Endothelial cell of umbilical vein (primary cell): ENCODE data around the gene GPR150. TPM values are rescaled to one million over a fixed set of nuclear protein-coding genes. Genes with fewer than 3 reads are reported as not detected.

Experiments used
- BruUV-seq: library from RNA; stranded (reverse); fragments of 400-500 nt; replicated peaks from 2 replicates; lab custom pipeline; 2021; lab: Mats Ljungman, UMichigan
- CTCF ChIA-PET: fragments of 300-600, 350-600 bp; sonication (Branson Sonifier 250); formaldehyde crosslinking; loops from one replicate; lab custom pipeline; 2021; ENCODE audit warnings: antibody characterized with exemption, inconsistent platforms; lab: Charles Lee
- POLR2A ChIA-PET: fragments of 300-600, 350-600 bp; sonication (Branson Sonifier 250); formaldehyde crosslinking; loops from one replicate; lab custom pipeline; 2021; ENCODE audit warnings: antibody characterized with exemption, inconsistent platforms; lab: Charles Lee
- DNase-seq: peaks from one replicate; pipeline ENCODE4 v3.0.0-alpha.2; 2011; ENCODE audit warnings: low read depth, low spot score
- FAIRE-seq: peaks from 2 replicates; lab custom pipeline; 2011; peaks lifted over from hg19 to GRCh38; lab: Jason Lieb, UNC
- H2AFZ ChIP-seq: 2 replicates; pipeline ENCODE4 v1.6.0; 2012; ENCODE audit warnings: low read depth, low read length, control low read depth, inconsistent platforms
- H3K27ac ChIP-seq: 2 replicates; pipeline ENCODE4 v1.5.1; 2011; ENCODE audit warnings: low read depth, mild to moderate bottlenecking, control low read depth, low read length, moderate library complexity; ENCODE audit not compliant: insufficient read depth
- H3K27me3 ChIP-seq, 2 experiments: 2 replicates each; pipeline versions ENCODE4 v1.6.0 to v1.6.1; 2011; ENCODE audit warnings: low read length in 2 of 2, mixed read lengths in 1 of 2; ENCODE audit not compliant: control insufficient read depth in 2 of 2, insufficient read depth in 2 of 2
- H3K36me3 ChIP-seq, 2 experiments: 2 replicates in 1 of 2; 3 replicates in 1 of 2; pipeline ENCODE4 v1.5.1; 2011; ENCODE audit warnings: low read length in 2 of 2, mild to moderate bottlenecking in 1 of 2, moderate library complexity in 1 of 2; ENCODE audit not compliant: control insufficient read depth in 2 of 2, insufficient read depth in 2 of 2; ENCODE audit errors: extremely low read depth in 1 of 2
- H3K4me1 ChIP-seq: 3 replicates; pipeline ENCODE4 v1.5.1; 2011; ENCODE audit warnings: mild to moderate bottlenecking, low read length; ENCODE audit not compliant: control insufficient read depth, insufficient read depth; ENCODE audit errors: extremely low read depth
- H3K4me2 ChIP-seq: 2 replicates; pipeline ENCODE4 v1.6.1; 2011; ENCODE audit warnings: low read length, control low read depth, mixed read lengths; ENCODE audit not compliant: insufficient read depth
- H3K4me3 ChIP-seq, 3 experiments: fragments of 200-600 bp in 1 of 3; sonication (generic), shearing (Covaris generic) in 1 of 3; replicated peaks in 1 of 3; 2 replicates each; pipeline ENCODE4 v1.5.1; 2011 to 2016; ENCODE audit warnings: control low read depth in 3 of 3, low read length in 3 of 3, mild to moderate bottlenecking in 2 of 3, inconsistent platforms in 1 of 3, low read depth in 1 of 3, moderate library complexity in 1 of 3; ENCODE audit not compliant: insufficient read depth in 1 of 3
- H3K79me2 ChIP-seq: 2 replicates; pipeline ENCODE4 v1.6.0; 2012; ENCODE audit warnings: low read length, inconsistent platforms; ENCODE audit not compliant: control insufficient read depth, insufficient read depth
- H3K9ac ChIP-seq: replicated peaks from 2 replicates; pipeline ENCODE3; 2011; ENCODE audit warnings: low read length, control low read depth; ENCODE audit not compliant: insufficient read depth; ENCODE audit errors: extremely low read depth
- H3K9me1 ChIP-seq: replicated peaks from 3 replicates; pipeline ENCODE4 v1.6.0; 2011; ENCODE audit warnings: mild to moderate bottlenecking, low read length; ENCODE audit not compliant: control insufficient read depth, insufficient read depth; ENCODE audit errors: extremely low read depth
- H3K9me3 ChIP-seq: replicated peaks from 2 replicates; pipeline ENCODE4 v1.5.1; 2012; ENCODE audit warnings: low read length, inconsistent platforms; ENCODE audit not compliant: control insufficient read depth, insufficient read depth
- H4K20me1 ChIP-seq: replicated peaks from 2 replicates; pipeline ENCODE3; 2011; ENCODE audit warnings: mild to moderate bottlenecking, low read length; ENCODE audit not compliant: control insufficient read depth, insufficient read depth; ENCODE audit errors: extremely low read depth
- EZH2 ChIP-seq: IDR thresholded peaks from 2 replicates; pipeline ENCODE4 v1.6.1; 2012; ENCODE audit warnings: borderline replicate concordance, low read depth, mild to moderate bottlenecking, moderate library complexity, low read length, inconsistent platforms; ENCODE audit not compliant: severe bottlenecking
- FOS ChIP-seq: IDR thresholded peaks from 2 replicates; pipeline ENCODE4 v1.6.1; 2011; ENCODE audit warnings: mild to moderate bottlenecking, low read length, moderate library complexity, borderline replicate concordance; ENCODE audit not compliant: insufficient read depth
- GATA2 ChIP-seq: IDR thresholded peaks from 2 replicates; pipeline ENCODE4 v1.7.0; 2011; ENCODE audit warnings: low read depth, mild to moderate bottlenecking, moderate library complexity, mixed read lengths, low read length; ENCODE audit not compliant: insufficient read length, insufficient read depth
- JUN ChIP-seq: IDR thresholded peaks from 2 replicates; pipeline ENCODE4 v1.6.1; 2011; ENCODE audit warnings: borderline replicate concordance, low read depth; ENCODE audit not compliant: insufficient read length, insufficient read depth
- MYC ChIP-seq: IDR thresholded peaks from one replicate; pipeline ENCODE4 v1.6.1; 2011; ENCODE audit warnings: mild to moderate bottlenecking, low read depth, low read length
- POLR2A ChIP-seq: IDR thresholded peaks from 2 replicates; pipeline ENCODE4 v1.6.1; 2012; ENCODE audit warnings: low read depth, mild to moderate bottlenecking, control low read depth, low read length
- POLR2AphosphoS5 ChIP-seq: IDR thresholded peaks from 2 replicates; pipeline ENCODE4 v1.6.1; 2012; ENCODE audit warnings: low read depth, mild to moderate bottlenecking, control low read depth, low read length, moderate library complexity; ENCODE audit not compliant: insufficient read depth
- dilution Hi-C: fragments of 300-500 bp; cut with MboI; formaldehyde crosslinking; loops from one replicate; pipeline ENCODE4 v1.15.0; 2019; ENCODE audit warnings: low sequenced_read_pairs; ENCODE audit not compliant: extremely low pct_ligation_motif_present
- intact Hi-C: fragments of 100-400 bp; cut with micrococcal nuclease; formaldehyde crosslinking; loops from one replicate; pipeline ENCODE4 v1.10.0; 2022
- polyA plus RNA-seq, 4 experiments: library from polyadenylated mRNA; depleted of rRNA in 3 of 4; stranded (reverse) in 3 of 4; unstranded in 1 of 4; fragments of >200 nt; gene quantifications; 2 replicates each; pipeline versions ENCODE4 v1.2.1 to v1.2.3, GENCODE V29; 2011 to 2012; ENCODE audit warnings: missing spikeins in 1 of 4
- total RNA-seq: library from RNA; stranded (reverse); gene quantifications from 2 replicates; pipeline ENCODE4 v1.2.3, GENCODE V29; 2021
- TF ChIP-seq, protein P1 (sequence below): IDR thresholded peaks from 2 replicates; pipeline ENCODE4 v1.6.1; 2011; ENCODE audit not compliant: insufficient read depth, insufficient read length
- TF ChIP-seq, protein P2 (sequence below), 2 donors: IDR thresholded peaks; 1 replicate in 1 of 2; 2 replicates in 1 of 2; pipeline ENCODE4 v1.5.1; 2011; ENCODE audit warnings: low read length in 2 of 2, mild to moderate bottlenecking in 2 of 2, moderate library complexity in 2 of 2, control low read depth in 1 of 2, inconsistent platforms in 1 of 2, low read depth in 1 of 2; ENCODE audit not compliant: insufficient read depth in 1 of 2; ENCODE audit errors: extremely low read depth in 1 of 2

GPR150 gene
- total and polyA plus RNA-seq, 2 donors (not counting 3 experiments of a cell fraction or from before 2014, with no cell fraction given), result 0.28 to 0.31 TPM

DNA sequence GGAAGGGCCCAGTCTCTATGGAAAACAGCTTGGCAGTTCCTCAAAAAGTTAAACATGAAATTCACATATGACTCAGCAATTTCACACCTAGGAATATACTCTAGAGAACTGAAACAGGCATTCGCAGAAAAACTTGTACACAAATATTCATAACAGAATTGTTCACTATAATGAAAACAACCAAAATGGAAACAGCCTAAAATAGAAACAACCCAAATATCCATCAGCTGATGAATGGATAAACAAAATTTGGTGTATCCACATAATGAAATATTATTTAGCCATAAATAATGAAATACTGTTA is 4.8 kb upstream of the GPR150 start:
- BruUV-seq, result no TSS peak
- TF ChIP-seq JUN (no peak), GATA2 (no peak), POLR2AphosphoS5 (no peak), FOS (no peak), POLR2A (no peak), EZH2 (no peak)
- TF ChIP-seq, protein P1, sequence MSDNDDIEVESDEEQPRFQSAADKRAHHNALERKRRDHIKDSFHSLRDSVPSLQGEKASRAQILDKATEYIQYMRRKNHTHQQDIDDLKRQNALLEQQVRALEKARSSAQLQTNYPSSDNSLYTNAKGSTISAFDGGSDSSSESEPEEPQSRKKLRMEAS, result no peak

DNA sequence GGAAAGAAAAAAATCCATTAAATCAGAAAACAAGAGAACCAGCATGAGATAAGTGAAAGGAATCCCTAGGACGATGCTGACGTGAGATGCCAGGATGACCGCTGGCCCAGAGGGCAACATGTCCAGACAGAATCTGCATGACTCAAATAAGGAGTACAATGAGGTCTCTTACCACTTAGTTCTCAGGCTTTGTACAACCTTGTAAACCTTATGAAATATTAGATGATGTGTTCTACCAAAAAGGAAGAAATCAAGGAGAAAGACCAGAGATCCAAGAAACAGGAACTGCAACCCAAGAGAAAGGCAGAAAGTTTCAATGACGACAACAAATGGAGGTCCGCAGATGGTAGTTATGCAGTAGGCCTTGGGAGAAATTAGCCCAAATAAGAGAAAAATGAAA is 2.8 kb upstream of the GPR150 start:
- Histone ChIP-seq H3K9ac (no peak overlapping the region), H3K79me2 (no peaks in the 10 kb centered on the region), H3K9me1 (no peaks in the 10 kb centered on the region), H2AFZ (peak overlapping the region; percentile 56), H3K4me2 (no peak overlapping the region), H3K36me3 (no peaks in the 10 kb centered on the region), H3K9me3 (no peaks in the 10 kb centered on the region), H3K4me1 (peaks cover 23% of the 10 kb centered on the region), H3K4me3 (no peak overlapping the region), H3K27me3 (no peaks in the 10 kb centered on the region), H3K27ac (peak overlapping the region; percentile 12), H4K20me1 (no peaks in the 10 kb centered on the region)
- FAIRE-seq (no peak), DNase-seq (peak; percentile 6)
- CTCF ChIA-PET, result no interaction called here
- TF ChIP-seq MYC (no peak), EZH2 (no peak), FOS (no peak), JUN (no peak), GATA2 (no peak), POLR2AphosphoS5 (no peak), POLR2A (no peak)
- TF ChIP-seq, protein P1, result no peak
- TF ChIP-seq, protein P2, sequence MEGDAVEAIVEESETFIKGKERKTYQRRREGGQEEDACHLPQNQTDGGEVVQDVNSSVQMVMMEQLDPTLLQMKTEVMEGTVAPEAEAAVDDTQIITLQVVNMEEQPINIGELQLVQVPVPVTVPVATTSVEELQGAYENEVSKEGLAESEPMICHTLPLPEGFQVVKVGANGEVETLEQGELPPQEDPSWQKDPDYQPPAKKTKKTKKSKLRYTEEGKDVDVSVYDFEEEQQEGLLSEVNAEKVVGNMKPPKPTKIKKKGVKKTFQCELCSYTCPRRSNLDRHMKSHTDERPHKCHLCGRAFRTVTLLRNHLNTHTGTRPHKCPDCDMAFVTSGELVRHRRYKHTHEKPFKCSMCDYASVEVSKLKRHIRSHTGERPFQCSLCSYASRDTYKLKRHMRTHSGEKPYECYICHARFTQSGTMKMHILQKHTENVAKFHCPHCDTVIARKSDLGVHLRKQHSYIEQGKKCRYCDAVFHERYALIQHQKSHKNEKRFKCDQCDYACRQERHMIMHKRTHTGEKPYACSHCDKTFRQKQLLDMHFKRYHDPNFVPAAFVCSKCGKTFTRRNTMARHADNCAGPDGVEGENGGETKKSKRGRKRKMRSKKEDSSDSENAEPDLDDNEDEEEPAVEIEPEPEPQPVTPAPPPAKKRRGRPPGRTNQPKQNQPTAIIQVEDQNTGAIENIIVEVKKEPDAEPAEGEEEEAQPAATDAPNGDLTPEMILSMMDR (IDR thresholded peaks at IDR 0.05; ENCODE audit: extremely low read depth in 1 of 2, insufficient read depth in 1 of 2, low read depth in 1 of 2, low read length in 2 of 2), result no peak
- dilution Hi-C loops (no loop called here), intact Hi-C loops (no loop called here)
- POLR2A ChIA-PET, result no interaction called here
- no TSS peak for BruUV-seq

More for the DNA sequence above, 4.8 kb upstream of the GPR150 start:
- Histone ChIP-seq H3K9ac (no peak overlapping the region), H3K36me3 (no peaks in the 10 kb centered on the region), H3K9me1 (no peaks in the 10 kb centered on the region), H3K4me2 (no peak overlapping the region), H3K4me1 (peaks cover 15% of the 10 kb centered on the region), H3K27me3 (no peaks in the 10 kb centered on the region), H3K27ac (no peak overlapping the region), H3K4me3 (no peak overlapping the region), H4K20me1 (no peaks in the 10 kb centered on the region), H2AFZ (no peak overlapping the region), H3K79me2 (no peaks in the 10 kb centered on the region), H3K9me3 (no peaks in the 10 kb centered on the region)
- dilution Hi-C loops, result no loop called here
- ChIA-PET POLR2A (no interaction called here), CTCF (no interaction called here)
- DNase-seq (no peak), FAIRE-seq (no peak)
- intact Hi-C loops, result no loop called here
